Ecto neural progenitor cell (in vitro differentiated cells): ENCODE data around the gene LIN54.
"Not testable (repeated sequence)": the region's sequence is repeated elsewhere in the genome, so short reads cannot be mapped to it uniquely, and the experiment has no call there.

Experiments used
- DNase-seq: peaks from one replicate; pipeline ENCODE4 v3.0.0-alpha.2; 2018; ENCODE audit warnings: low spot score

The LIN54 gene

GRCh38 chr4:83010522-83011318, at the start of gene LIN54:
Gene LIN54 (minus strand): TSS chr4:83010823. CDS start chr4:82984844, 25,979 bp downstream.
- peak; percentile 85 for DNase-seq

- no peak for DNase-seq
Measured at GRCh38 chr4:83054928-83055327, 44.3 kb upstream of the LIN54 start.

GRCh38 chr4:83048781-83049180, 38.2 kb upstream of the LIN54 start:
- DNase-seq: not testable (repeated sequence)

- DNase-seq: no peak
Measured at GRCh38 chr4:83046693-83047473, 36.3 kb upstream of the LIN54 start.

- no peak for DNase-seq
Measured at GRCh38 chr4:83043801-83044407, 33.3 kb upstream of the LIN54 start.

- not testable (repeated sequence) for DNase-seq
Measured at GRCh38 chr4:83043157-83043556, 32.5 kb upstream of the LIN54 start.

- DNase-seq: no peak
Measured at GRCh38 chr4:83040269-83040668, 29.6 kb upstream of the LIN54 start.

- no peak for DNase-seq
Measured at GRCh38 chr4:83036991-83037665, 26.5 kb upstream of the LIN54 start.

GRCh38 chr4:83034630-83035494, 24.2 kb upstream of the LIN54 start, which contains the start of gene COPS4:
Gene COPS4 (plus strand): TSS chr4:83035183. CDS start chr4:83035225, 42 bp downstream.
- DNase-seq: peak; percentile 95

GRCh38 chr4:83029688-83030087, 19.1 kb upstream of the LIN54 start:
- no peak for DNase-seq

GRCh38 chr4:83028976-83029375, 18.4 kb upstream of the LIN54 start:
- no peak for DNase-seq

GRCh38 chr4:83025563-83025962, 14.9 kb upstream of the LIN54 start:
- no peak for DNase-seq

- no peak for DNase-seq
Measured at GRCh38 chr4:83024233-83024632, 13.6 kb upstream of the LIN54 start.

GRCh38 chr4:83023599-83023998, 13.0 kb upstream of the LIN54 start:
- not testable (repeated sequence) for DNase-seq

- DNase-seq: no peak
Measured at GRCh38 chr4:83022724-83023450, 12.3 kb upstream of the LIN54 start.

GRCh38 chr4:83019794-83020494, 9.3 kb upstream of the LIN54 start:
- no peak for DNase-seq

- no peak for DNase-seq
Measured at GRCh38 chr4:83013902-83014301, 3.3 kb upstream of the LIN54 start.

- DNase-seq: no peak
Measured at GRCh38 chr4:83013420-83013867, 2.8 kb upstream of the LIN54 start.

- DNase-seq: peak; percentile 99
Measured at GRCh38 chr4:83012687-83013419, 2.2 kb upstream of the LIN54 start.
